Suppressor macrophage (primary cell): ENCODE data around the gene MIA2.
A peak's percentile ranks its signal among the peaks of the same experiment; 100 is the strongest.
"Not testable (repeated sequence)": the region's sequence is repeated elsewhere in the genome, so short reads cannot be mapped to it uniquely, and the experiment has no call there.

Experiments
- DNase-seq, 4 experiments: peaks; one replicate each; pipeline ENCODE4 v3.0.0-alpha.2; 2020 to 2022

Gene MIA2

GRCh38 chr14:39231751-39232553 lies 1.8 kb upstream of the MIA2 start:
- DNase-seq = peak; percentile 51 to 76 (median 70)

- DNase-seq = peak; percentile 19 to 69 (median 52)
These were observed 930 bp upstream of the MIA2 start for GRCh38 chr14:39232554-39233415.

GRCh38 chr14:39234986-39235385 lies 1.3 kb downstream of the MIA2 start:
- DNase-seq = not testable (repeated sequence)

GRCh38 chr14:39235466-39235865 lies 1.8 kb downstream of the MIA2 start:
- not testable (repeated sequence) for DNase-seq

GRCh38 chr14:39240769-39241168 lies 7.1 kb downstream of the MIA2 start:
- no peak for DNase-seq

- DNase-seq = no peak
These were observed 7.9 kb downstream of the MIA2 start for GRCh38 chr14:39241637-39242036.

- no peak for DNase-seq
These were observed 10.1 kb downstream of the MIA2 start for GRCh38 chr14:39243831-39244230.

- DNase-seq = no peak
These were observed 12.9 kb downstream of the MIA2 start for GRCh38 chr14:39246618-39247017.

- no peak for DNase-seq
These were observed 13.5 kb downstream of the MIA2 start for GRCh38 chr14:39247256-39247655.

- no peak for DNase-seq
These were observed 17.8 kb downstream of the MIA2 start for GRCh38 chr14:39251547-39251946.

- DNase-seq = not testable (repeated sequence)
These were observed 23.7 kb downstream of the MIA2 start for GRCh38 chr14:39257388-39257787.

- no peak for DNase-seq
These were observed 25.2 kb downstream of the MIA2 start for GRCh38 chr14:39258782-39259545.

- DNase-seq = not testable (repeated sequence)
These were observed 26.4 kb downstream of the MIA2 start for GRCh38 chr14:39260161-39260560.

- not testable (repeated sequence) for DNase-seq
These were observed 28.5 kb downstream of the MIA2 start for GRCh38 chr14:39262214-39262613.

GRCh38 chr14:39264057-39264456 lies 30.3 kb downstream of the MIA2 start:
- no peak for DNase-seq

- no peak for DNase-seq
These were observed 30.8 kb downstream of the MIA2 start for GRCh38 chr14:39264558-39264957.

- peak; percentile 5 to 45 (median 26) for DNase-seq
These were observed 31.3 kb downstream of the MIA2 start for GRCh38 chr14:39265033-39265432.

- peak; percentile 21 to 60 (median 40) for DNase-seq
These were observed 32.2 kb downstream of the MIA2 start for GRCh38 chr14:39265806-39266524.

GRCh38 chr14:39266525-39266870 lies 32.8 kb downstream of the MIA2 start:
- no peak for DNase-seq

GRCh38 chr14:39266871-39267607 lies 33.3 kb downstream of the MIA2 start:
- peak; percentile 84 to 94 (median 92) for DNase-seq

- peak in 1 of 4 experiments; percentile 21 for DNase-seq
These were observed 33.9 kb downstream of the MIA2 start for GRCh38 chr14:39267608-39268005.
